ENCODE results near the gene TMEM120A. TPM values are rescaled to one million over a fixed set of nuclear protein-coding genes. Genes with fewer than 3 reads are reported as not detected.

Gene TMEM120A
- total and polyA plus RNA-seq, 7 donors = 18.3 to 88.2 (median 49.0) TPM

DNA sequence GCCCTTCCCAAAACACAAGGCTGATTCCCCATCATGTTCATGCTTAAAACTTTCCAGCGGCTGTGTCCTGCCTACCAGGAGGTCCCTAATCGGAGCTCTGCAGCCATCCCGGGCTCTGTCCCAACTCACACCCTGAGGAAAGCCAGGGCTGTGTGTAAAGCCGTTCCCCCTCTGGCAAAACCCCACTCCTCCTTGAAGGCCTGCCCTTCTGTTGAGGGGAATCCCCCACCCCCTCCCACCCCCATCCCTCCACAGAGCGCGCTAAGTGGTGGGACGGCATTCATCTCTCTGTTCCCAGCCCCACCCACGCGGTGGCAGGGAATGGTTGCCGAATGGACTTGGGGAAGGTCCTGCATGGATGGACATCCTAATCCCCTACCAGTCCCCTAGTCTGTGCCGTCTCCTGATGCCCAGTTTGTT, 667 bp upstream of the TMEM120A start:
- Histone ChIP-seq H3K27ac (peak overlapping the region; percentile 95 to 99 (median 98)), H3K36me3 (no peaks in the 10 kb centered on the region), H3K4me1 (peaks cover 0 to 24% (median 19%) of the 10 kb centered on the region in 4 donors), H3K9me3 (no peaks in the 10 kb centered on the region), H3K4me3 (peak overlapping the region; percentile 73 to 97 (median 86)), H3K27me3 (no peaks in the 10 kb centered on the region)
- intact Hi-C loops (cut with DNase I) = loop anchor here (2.0 kb wide), 1 partner anchor 28 kb away; no protein-coding TSS in a partner anchor
- whole genome bisulfite sequencing, 2 donors = 68 to 71% methylated on average over 11 of the region's 11 CpGs
- no peak for DNase-seq
- TF ChIP-seq POLR2AphosphoS5 (IDR thresholded peaks at IDR 0.05) (no peak), EP300 (IDR thresholded peaks at IDR 0.05) (no peak), POLR2A (IDR thresholded peaks at IDR 0.05) (no peak)
- TF ChIP-seq, protein P1, sequence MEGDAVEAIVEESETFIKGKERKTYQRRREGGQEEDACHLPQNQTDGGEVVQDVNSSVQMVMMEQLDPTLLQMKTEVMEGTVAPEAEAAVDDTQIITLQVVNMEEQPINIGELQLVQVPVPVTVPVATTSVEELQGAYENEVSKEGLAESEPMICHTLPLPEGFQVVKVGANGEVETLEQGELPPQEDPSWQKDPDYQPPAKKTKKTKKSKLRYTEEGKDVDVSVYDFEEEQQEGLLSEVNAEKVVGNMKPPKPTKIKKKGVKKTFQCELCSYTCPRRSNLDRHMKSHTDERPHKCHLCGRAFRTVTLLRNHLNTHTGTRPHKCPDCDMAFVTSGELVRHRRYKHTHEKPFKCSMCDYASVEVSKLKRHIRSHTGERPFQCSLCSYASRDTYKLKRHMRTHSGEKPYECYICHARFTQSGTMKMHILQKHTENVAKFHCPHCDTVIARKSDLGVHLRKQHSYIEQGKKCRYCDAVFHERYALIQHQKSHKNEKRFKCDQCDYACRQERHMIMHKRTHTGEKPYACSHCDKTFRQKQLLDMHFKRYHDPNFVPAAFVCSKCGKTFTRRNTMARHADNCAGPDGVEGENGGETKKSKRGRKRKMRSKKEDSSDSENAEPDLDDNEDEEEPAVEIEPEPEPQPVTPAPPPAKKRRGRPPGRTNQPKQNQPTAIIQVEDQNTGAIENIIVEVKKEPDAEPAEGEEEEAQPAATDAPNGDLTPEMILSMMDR (IDR thresholded peaks at IDR 0.05) = no peak

DNA sequence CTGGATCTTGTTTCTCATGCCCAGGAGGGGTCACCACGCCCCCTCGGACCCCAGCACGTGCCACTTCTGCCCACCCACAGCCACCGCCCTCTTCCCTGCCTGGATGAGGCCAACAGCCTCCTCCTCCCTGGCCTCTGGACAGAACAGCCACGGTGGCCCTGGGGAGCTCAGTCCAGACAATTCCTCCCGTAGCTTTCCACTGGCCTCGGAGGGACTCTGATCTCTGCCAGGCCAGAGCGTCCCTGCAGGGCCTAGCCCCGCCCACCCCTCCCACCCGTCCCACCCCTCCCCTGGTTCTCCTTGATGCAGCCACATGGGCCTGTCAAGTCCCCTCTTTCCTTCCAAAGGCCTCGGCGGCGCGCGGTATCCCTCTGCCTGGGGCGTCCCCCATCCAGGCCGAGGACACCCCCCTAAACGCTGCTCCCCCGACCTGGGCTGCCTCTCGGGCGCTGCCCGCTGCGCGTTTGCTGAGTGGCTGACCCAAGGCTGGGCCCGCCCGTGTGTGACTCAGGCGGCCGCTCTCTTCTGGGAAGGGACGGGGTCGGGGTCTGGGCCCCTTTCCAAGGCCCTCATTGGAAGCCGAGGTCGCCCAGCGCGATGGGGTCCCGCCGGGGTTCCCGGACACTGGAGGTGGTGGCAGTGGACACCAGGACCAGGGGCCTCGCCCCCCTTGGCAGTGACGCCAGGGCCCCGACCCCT, 557 bp downstream of the TMEM120A start:
- Histone ChIP-seq H3K9me3 (no peaks in the 10 kb centered on the region), H3K4me1 (peaks cover 0 to 35% (median 30%) of the 10 kb centered on the region in 4 donors), H3K36me3 (no peaks in the 10 kb centered on the region), H3K27ac (peak overlapping the region; percentile 95 to 99 (median 98)), H3K27me3 (no peaks in the 10 kb centered on the region), H3K4me3 (peak overlapping the region; percentile 73 to 97 (median 86))
- WGBS, 2 donors = 2 to 4% methylated on average over 40 of the region's 40 CpGs
- intact Hi-C loops (cut with DNase I) = loop anchor here (1.0 to 2.0 kb wide), 3 partner anchors 27 to 115 kb away; partner anchors contain the start of genes POR and RHBDD2
- peak in 3 of 4 donors; percentile 19 to 43 (median 43) for TF ChIP-seq POLR2AphosphoS5 (IDR thresholded peaks at IDR 0.05)
- no peak for TF ChIP-seq POLR2A (IDR thresholded peaks at IDR 0.05)
- TF ChIP-seq EP300 (IDR thresholded peaks at IDR 0.05) = no peak
- peak; percentile 93 for DNase-seq

DNA sequence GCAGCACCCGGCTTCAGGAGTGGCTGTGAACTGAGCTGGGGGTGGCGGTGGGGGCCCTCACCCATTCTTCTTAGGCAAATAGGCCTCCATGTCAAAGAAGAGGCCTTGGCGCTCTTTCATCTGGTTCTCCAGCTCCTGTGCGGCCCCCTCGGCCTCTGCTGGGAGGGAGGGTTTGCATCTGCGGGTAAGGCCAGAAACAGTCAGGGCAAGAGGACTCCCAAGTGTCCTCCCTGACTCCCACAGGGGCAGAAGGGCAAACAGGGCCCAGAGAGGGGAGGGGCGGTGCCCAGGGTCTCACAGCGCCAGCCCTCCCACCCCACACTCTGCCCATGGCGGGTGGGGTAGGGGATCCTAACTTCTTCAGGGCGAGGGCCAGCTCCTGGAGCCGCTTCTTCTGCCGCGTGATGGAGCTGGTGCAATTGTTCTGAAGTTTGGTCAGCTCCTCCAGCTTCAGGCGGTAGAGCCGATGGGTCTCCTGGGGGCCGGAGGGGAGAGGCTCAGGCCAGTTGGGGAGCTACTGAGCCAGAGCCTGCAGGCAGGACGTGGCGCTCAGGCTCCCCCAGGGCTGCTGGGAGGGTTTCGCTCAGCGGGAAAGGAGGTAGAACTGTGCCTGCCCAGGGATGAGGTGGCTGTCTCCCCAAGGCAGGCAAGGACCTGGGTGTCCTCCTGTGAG, 2.2 kb downstream of the TMEM120A start:
- intact Hi-C loops (cut with DNase I) = no loop called here
- peak overlapping the region; percentile 95 to 99 (median 98) for H3K27ac ChIP-seq
- H3K9me3 ChIP-seq = no peaks in the 10 kb centered on the region
- 93 to 94% methylated on average over 20 of the region's 20 CpGs for WGBS, 2 donors
- H3K36me3 ChIP-seq = peaks cover 0 to 11% (median 4%) of the 10 kb centered on the region in 4 donors
- peaks cover 0 to 35% (median 30%) of the 10 kb centered on the region in 4 donors for H3K4me1 ChIP-seq
- DNase-seq = peak; percentile 63
- no peaks in the 10 kb centered on the region for H3K27me3 ChIP-seq
- no peak overlapping the region for H3K4me3 ChIP-seq
- TF ChIP-seq POLR2AphosphoS5 (IDR thresholded peaks at IDR 0.05) (no peak), EP300 (IDR thresholded peaks at IDR 0.05) (no peak), POLR2A (IDR thresholded peaks at IDR 0.05) (no peak)
- TF ChIP-seq, protein P1 (IDR thresholded peaks at IDR 0.05) = no peak

DNA sequence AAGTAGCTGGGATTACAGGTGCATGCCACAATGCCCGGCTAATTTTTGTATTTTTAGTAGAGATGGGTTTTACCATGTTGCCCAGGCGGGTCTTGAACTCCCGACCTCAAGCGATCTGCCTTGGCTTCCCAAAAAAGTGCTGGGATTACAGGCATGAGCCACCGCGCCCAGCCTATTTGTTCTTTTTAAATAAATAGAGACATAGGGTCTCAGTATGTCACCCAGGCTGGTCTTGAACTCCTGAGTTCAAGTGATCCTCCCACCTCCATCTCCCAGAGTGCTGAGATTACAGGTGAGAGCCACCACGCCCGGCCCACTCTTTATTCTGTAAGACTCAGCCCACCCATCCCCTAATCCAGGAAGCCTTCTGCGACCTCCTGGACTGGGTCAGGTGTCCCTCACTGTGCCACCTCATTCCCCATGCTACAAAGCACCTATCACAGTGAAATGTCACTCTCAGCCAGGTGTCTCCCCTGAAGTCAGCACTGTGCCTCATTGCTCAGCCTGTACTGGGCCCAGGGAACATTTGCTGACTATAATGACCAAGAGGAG, 2.8 kb downstream of the TMEM120A start:
- no peak for DNase-seq
- H3K27me3 ChIP-seq = no peaks in the 10 kb centered on the region
- no peak for TF ChIP-seq POLR2AphosphoS5 (IDR thresholded peaks at IDR 0.05)
- TF ChIP-seq, protein P1 (IDR thresholded peaks at IDR 0.05) = no peak
- intact Hi-C loops (cut with DNase I) = no loop called here
- H3K27ac ChIP-seq = peak overlapping the region; percentile 95 to 99 (median 98)
- H3K4me3 ChIP-seq = no peak overlapping the region
- H3K4me1 ChIP-seq = peaks cover 0 to 35% (median 30%) of the 10 kb centered on the region in 4 donors
- H3K9me3 ChIP-seq = no peaks in the 10 kb centered on the region
- H3K36me3 ChIP-seq = peaks cover 0 to 17% (median 10%) of the 10 kb centered on the region in 4 donors
- WGBS, 2 donors = 95 to 97% methylated on average over 9 of the region's 9 CpGs
